ENCODE results near the gene ARL14EPL. TPM values are rescaled to one million over a fixed set of nuclear protein-coding genes. Genes with fewer than 3 reads are reported as not detected.

ARL14EPL gene
- total and polyA plus RNA-seq, 2 experiments from 2014 or later: not detected

GRCh38 chr5:116042375-116042774, 10.1 kb downstream of the ARL14EPL start (continued):
- TF ChIP-seq, protein P1, sequence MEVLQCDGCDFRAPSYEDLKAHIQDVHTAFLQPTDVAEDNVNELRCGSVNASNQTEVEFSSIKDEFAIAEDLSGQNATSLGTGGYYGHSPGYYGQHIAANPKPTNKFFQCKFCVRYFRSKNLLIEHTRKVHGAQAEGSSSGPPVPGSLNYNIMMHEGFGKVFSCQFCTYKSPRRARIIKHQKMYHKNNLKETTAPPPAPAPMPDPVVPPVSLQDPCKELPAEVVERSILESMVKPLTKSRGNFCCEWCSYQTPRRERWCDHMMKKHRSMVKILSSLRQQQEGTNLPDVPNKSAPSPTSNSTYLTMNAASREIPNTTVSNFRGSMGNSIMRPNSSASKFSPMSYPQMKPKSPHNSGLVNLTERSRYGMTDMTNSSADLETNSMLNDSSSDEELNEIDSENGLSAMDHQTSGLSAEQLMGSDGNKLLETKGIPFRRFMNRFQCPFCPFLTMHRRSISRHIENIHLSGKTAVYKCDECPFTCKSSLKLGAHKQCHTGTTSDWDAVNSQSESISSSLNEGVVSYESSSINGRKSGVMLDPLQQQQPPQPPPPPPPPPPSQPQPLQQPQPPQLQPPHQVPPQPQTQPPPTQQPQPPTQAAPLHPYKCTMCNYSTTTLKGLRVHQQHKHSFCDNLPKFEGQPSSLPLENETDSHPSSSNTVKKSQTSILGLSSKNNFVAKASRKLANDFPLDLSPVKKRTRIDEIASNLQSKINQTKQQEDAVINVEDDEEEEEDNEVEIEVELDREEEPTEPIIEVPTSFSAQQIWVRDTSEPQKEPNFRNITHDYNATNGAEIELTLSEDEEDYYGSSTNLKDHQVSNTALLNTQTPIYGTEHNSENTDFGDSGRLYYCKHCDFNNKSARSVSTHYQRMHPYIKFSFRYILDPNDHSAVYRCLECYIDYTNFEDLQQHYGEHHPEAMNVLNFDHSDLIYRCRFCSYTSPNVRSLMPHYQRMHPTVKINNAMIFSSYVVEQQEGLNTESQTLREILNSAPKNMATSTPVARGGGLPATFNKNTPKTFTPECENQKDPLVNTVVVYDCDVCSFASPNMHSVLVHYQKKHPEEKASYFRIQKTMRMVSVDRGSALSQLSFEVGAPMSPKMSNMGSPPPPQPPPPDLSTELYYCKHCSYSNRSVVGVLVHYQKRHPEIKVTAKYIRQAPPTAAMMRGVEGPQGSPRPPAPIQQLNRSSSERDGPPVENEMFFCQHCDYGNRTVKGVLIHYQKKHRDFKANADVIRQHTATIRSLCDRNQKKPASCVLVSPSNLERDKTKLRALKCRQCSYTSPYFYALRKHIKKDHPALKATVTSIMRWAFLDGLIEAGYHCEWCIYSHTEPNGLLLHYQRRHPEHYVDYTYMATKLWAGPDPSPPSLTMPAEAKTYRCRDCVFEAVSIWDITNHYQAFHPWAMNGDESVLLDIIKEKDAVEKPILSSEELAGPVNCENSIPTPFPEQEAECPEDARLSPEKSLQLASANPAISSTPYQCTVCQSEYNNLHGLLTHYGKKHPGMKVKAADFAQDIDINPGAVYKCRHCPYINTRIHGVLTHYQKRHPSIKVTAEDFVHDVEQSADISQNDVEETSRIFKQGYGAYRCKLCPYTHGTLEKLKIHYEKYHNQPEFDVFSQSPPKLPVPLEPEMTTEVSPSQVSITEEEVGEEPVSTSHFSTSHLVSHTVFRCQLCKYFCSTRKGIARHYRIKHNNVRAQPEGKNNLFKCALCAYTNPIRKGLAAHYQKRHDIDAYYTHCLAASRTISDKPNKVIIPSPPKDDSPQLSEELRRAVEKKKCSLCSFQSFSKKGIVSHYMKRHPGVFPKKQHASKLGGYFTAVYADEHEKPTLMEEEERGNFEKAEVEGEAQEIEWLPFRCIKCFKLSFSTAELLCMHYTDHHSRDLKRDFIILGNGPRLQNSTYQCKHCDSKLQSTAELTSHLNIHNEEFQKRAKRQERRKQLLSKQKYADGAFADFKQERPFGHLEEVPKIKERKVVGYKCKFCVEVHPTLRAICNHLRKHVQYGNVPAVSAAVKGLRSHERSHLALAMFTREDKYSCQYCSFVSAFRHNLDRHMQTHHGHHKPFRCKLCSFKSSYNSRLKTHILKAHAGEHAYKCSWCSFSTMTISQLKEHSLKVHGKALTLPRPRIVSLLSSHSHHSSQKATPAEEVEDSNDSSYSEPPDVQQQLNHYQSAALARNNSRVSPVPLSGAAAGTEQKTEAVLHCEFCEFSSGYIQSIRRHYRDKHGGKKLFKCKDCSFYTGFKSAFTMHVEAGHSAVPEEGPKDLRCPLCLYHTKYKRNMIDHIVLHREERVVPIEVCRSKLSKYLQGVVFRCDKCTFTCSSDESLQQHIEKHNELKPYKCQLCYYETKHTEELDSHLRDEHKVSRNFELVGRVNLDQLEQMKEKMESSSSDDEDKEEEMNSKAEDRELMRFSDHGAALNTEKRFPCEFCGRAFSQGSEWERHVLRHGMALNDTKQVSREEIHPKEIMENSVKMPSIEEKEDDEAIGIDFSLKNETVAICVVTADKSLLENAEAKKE (CRISPR knock-in tag; IDR thresholded peaks at IDR 0.05): no peak
- TF ChIP-seq EZH2 (IDR thresholded peaks at IDR 0.05; ENCODE audit: low read depth, unreplicated experiment) (no peak), NANOG (IDR thresholded peaks at IDR 0.05; ENCODE audit: borderline replicate concordance) (no peak), ZNF331 (CRISPR knock-in tag; IDR thresholded peaks at IDR 0.05; ENCODE audit: low read depth) (no peak), POLR2AphosphoS5 (IDR thresholded peaks at IDR 0.05; ENCODE audit: low read depth) (no peak), STAT1 (IDR thresholded peaks at IDR 0.05; ENCODE audit: unreplicated experiment) (no peak), CREB1 (CRISPR knock-in tag; IDR thresholded peaks at IDR 0.05; ENCODE audit: low read depth) (no peak)
- TF ChIP-seq, protein P2, sequence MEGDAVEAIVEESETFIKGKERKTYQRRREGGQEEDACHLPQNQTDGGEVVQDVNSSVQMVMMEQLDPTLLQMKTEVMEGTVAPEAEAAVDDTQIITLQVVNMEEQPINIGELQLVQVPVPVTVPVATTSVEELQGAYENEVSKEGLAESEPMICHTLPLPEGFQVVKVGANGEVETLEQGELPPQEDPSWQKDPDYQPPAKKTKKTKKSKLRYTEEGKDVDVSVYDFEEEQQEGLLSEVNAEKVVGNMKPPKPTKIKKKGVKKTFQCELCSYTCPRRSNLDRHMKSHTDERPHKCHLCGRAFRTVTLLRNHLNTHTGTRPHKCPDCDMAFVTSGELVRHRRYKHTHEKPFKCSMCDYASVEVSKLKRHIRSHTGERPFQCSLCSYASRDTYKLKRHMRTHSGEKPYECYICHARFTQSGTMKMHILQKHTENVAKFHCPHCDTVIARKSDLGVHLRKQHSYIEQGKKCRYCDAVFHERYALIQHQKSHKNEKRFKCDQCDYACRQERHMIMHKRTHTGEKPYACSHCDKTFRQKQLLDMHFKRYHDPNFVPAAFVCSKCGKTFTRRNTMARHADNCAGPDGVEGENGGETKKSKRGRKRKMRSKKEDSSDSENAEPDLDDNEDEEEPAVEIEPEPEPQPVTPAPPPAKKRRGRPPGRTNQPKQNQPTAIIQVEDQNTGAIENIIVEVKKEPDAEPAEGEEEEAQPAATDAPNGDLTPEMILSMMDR (conservative IDR thresholded peaks at IDR 0.05; ENCODE audit: low read depth in 2 of 2): no peak

DNA sequence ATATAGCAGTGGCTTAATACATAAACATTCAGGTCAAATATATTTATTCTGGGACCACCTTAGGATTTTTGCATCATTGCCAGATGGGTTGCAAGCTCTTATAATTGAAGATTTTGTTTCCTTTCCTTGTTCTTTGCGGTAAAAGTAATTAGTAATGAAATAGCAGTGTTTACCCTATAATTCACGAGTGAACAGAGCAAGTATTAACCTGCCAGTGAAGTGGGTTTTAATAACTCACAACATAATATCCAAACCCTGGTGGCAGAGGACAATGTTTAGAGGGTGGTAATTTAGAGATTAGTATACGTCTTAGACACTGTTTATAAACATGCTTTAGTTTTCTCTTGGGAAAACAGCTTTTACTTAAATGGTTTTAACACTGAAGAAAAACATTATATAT, 11.8 kb downstream of the ARL14EPL start:
- no peak overlapping the region for H3K4me2 ChIP-seq
- Mint-ChIP-seq H3K36me3 (ENCODE audit: low read depth) (no peaks in the 10 kb centered on the region), H3K4me3 (no peak overlapping the region), H3K27me3 (ENCODE audit: insufficient read depth, low read depth, poor library complexity) (no peaks in the 10 kb centered on the region), H3K27ac (no peak overlapping the region), H3K4me1 (peaks cover 4% of the 10 kb centered on the region; the same call in 1 of the 3 replicates), H3K9me3 (no peaks in the 10 kb centered on the region)
- DNase-seq (ENCODE audit: low spot score): no peak
- no peak overlapping the region for H3K4me3 ChIP-seq
- H3K36me3 ChIP-seq (ENCODE audit: insufficient read depth): no peaks in the 10 kb centered on the region
- H3K27me3 ChIP-seq (ENCODE audit: insufficient read depth): no peaks in the 10 kb centered on the region
- no peaks in the 10 kb centered on the region for H4K20me1 ChIP-seq (replicated peaks; ENCODE audit: insufficient read depth)
- H2AFZ ChIP-seq: no peak overlapping the region
- no peaks in the 10 kb centered on the region for H3F3A ChIP-seq (replicated peaks; ENCODE audit: low read depth)
- no peaks in the 10 kb centered on the region for H3K79me2 ChIP-seq (replicated peaks; ENCODE audit: insufficient read depth)
- no peak for ATAC-seq
- no peaks in the 10 kb centered on the region for H3K9me2 ChIP-seq (ENCODE audit: insufficient read depth)
- no peaks in the 10 kb centered on the region for H3K4me1 ChIP-seq (ENCODE audit: insufficient read depth)
- no peak overlapping the region for H3K27ac ChIP-seq (ENCODE audit: low read depth)
- TF ChIP-seq EZH2 (IDR thresholded peaks at IDR 0.05; ENCODE audit: low read depth, unreplicated experiment): no peak
- no peak for TF ChIP-seq CREB1 (CRISPR knock-in tag; IDR thresholded peaks at IDR 0.05; ENCODE audit: low read depth)
- no peak for TF ChIP-seq EZH2phosphoT487 (IDR thresholded peaks at IDR 0.05; ENCODE audit: unreplicated experiment)
- TF ChIP-seq, protein P2 (conservative IDR thresholded peaks at IDR 0.05; ENCODE audit: low read depth in 2 of 2): no peak
- no peak for TF ChIP-seq ZNF114 (CRISPR knock-in tag; IDR thresholded peaks at IDR 0.05)
